Mesendoderm (in vitro differentiated cells): ENCODE results near the gene GYG1.

Experiments
- DNase-seq: peaks from one replicate; pipeline ENCODE4 v3.0.0; 2013
- H2AK5ac ChIP-seq: 2 replicates; pipeline ENCODE4 v1.6.1; 2013; ENCODE audit warnings: low read length, inconsistent platforms
- H2BK120ac ChIP-seq: 2 replicates; pipeline ENCODE4 v1.6.1; 2013; ENCODE audit warnings: low read depth, mild to moderate bottlenecking, low read length, moderate library complexity, mixed read lengths
- H2BK15ac ChIP-seq: replicated peaks from 2 replicates; pipeline ENCODE4 v1.6.1; 2013; ENCODE audit warnings: low read depth, mild to moderate bottlenecking, moderate library complexity
- H2BK5ac ChIP-seq: 2 replicates; pipeline ENCODE4 v1.6.1; 2013; ENCODE audit warnings: low read length, inconsistent platforms
- H3K18ac ChIP-seq: 2 replicates; pipeline ENCODE4 v1.6.1; 2013; ENCODE audit warnings: mild to moderate bottlenecking, low read length, mixed read lengths
- H3K23ac ChIP-seq: one replicate; pipeline ENCODE4 v1.6.1; 2013; ENCODE audit warnings: low read length
- H3K27ac ChIP-seq: 2 replicates; pipeline ENCODE4 v1.5.1; 2013; ENCODE audit warnings: low read depth, mild to moderate bottlenecking, inconsistent platforms, low read length, moderate library complexity
- H3K27me3 ChIP-seq: 2 replicates; pipeline ENCODE4 v1.6.1; 2013; ENCODE audit warnings: low read length, control low read depth, mild to moderate bottlenecking, inconsistent platforms; ENCODE audit not compliant: insufficient read depth, poor library complexity
- H3K36me3 ChIP-seq: 2 replicates; pipeline ENCODE4 v1.6.1; 2013; ENCODE audit warnings: low read length, inconsistent platforms; ENCODE audit not compliant: control insufficient read depth, insufficient read depth
- H3K4ac ChIP-seq: one replicate; pipeline ENCODE4 v1.6.1; 2013; ENCODE audit warnings: low read depth, mild to moderate bottlenecking, low read length, moderate library complexity
- H3K4me1 ChIP-seq: 2 replicates; pipeline ENCODE4 v1.6.1; 2013; ENCODE audit warnings: low read depth, low read length, inconsistent platforms; ENCODE audit not compliant: control insufficient read depth
- H3K4me2 ChIP-seq: 2 replicates; pipeline ENCODE4 v1.6.1; 2013; ENCODE audit warnings: low read length
- H3K4me3 ChIP-seq: 2 replicates; pipeline ENCODE4 v1.5.1; 2013; ENCODE audit warnings: mild to moderate bottlenecking, low read length
- H3K56ac ChIP-seq: one replicate; pipeline ENCODE4 v1.6.1; 2013; ENCODE audit warnings: low read length
- H3K79me1 ChIP-seq: 2 replicates; pipeline ENCODE4 v1.6.1; 2013; ENCODE audit warnings: low read length, inconsistent platforms
- H3K79me2 ChIP-seq: 2 replicates; pipeline ENCODE4 v1.6.1; 2013; ENCODE audit warnings: mild to moderate bottlenecking, low read length; ENCODE audit not compliant: control insufficient read depth, insufficient read depth
- H3K9ac ChIP-seq: 2 replicates; pipeline ENCODE4 v1.6.1; 2013; ENCODE audit warnings: low read length, inconsistent platforms
- H4K5ac ChIP-seq: one replicate; pipeline ENCODE4 v1.6.1; 2013; ENCODE audit warnings: low read length
- H4K8ac ChIP-seq: one replicate; pipeline ENCODE4 v1.6.1; 2013; ENCODE audit warnings: low read depth, mild to moderate bottlenecking, control low read depth, low read length, moderate library complexity
- WGBS: extraction: QIAGEN DNeasy Blood & Tissue Kit; methylation state at CpG from one replicate; pipeline ENCODE4 v1.1.7; 2013; ENCODE audit warnings: low lambda C conversion rate, missing lambda C conversion rate; ENCODE audit not compliant: insufficient coverage; ENCODE audit errors: extremely low coverage; 5-methylcytosine and 5-hydroxymethylcytosine counted together

The GYG1 gene

GRCh38 chr3:149020196-149020838 lies 29.0 kb downstream of the GYG1 start:
- no peak overlapping the region for H3K23ac ChIP-seq
- H4K8ac ChIP-seq = no peak overlapping the region
- H4K5ac ChIP-seq = no peak overlapping the region
- DNase-seq = no peak
- no peaks in the 10 kb centered on the region for H3K27me3 ChIP-seq
- no peak overlapping the region for H2BK5ac ChIP-seq
- no peak overlapping the region for H3K56ac ChIP-seq
- H3K9ac ChIP-seq = no peak overlapping the region
- WGBS = no CpG with 5 or more reads among the region's 3 CpGs
- H2AK5ac ChIP-seq = no peak overlapping the region
- H3K4me3 ChIP-seq = no peak overlapping the region
- H3K27ac ChIP-seq = no peak overlapping the region
- no peak overlapping the region for H3K18ac ChIP-seq
- H3K4me1 ChIP-seq = peaks cover 2% of the 10 kb centered on the region
- H3K4me2 ChIP-seq = no peak overlapping the region
- no peaks in the 10 kb centered on the region for H3K79me1 ChIP-seq
- no peaks in the 10 kb centered on the region for H3K79me2 ChIP-seq
- no peak overlapping the region for H2BK120ac ChIP-seq
- no peak overlapping the region for H3K4ac ChIP-seq
- no peaks in the 10 kb centered on the region for H3K36me3 ChIP-seq
- H2BK15ac ChIP-seq = no peak overlapping the region

- no peak overlapping the region for H3K56ac ChIP-seq
- H4K8ac ChIP-seq = no peak overlapping the region
- no peaks in the 10 kb centered on the region for H3K27me3 ChIP-seq
- no peak overlapping the region for H2BK5ac ChIP-seq
- H3K79me2 ChIP-seq = no peaks in the 10 kb centered on the region
- DNase-seq = no peak
- H3K23ac ChIP-seq = no peak overlapping the region
- no peaks in the 10 kb centered on the region for H3K36me3 ChIP-seq
- no peak overlapping the region for H3K4me2 ChIP-seq
- H2BK120ac ChIP-seq = no peak overlapping the region
- no peak overlapping the region for H2AK5ac ChIP-seq
- no peak overlapping the region for H2BK15ac ChIP-seq
- no peak overlapping the region for H3K9ac ChIP-seq
- WGBS = no CpG with 5 or more reads among the region's 4 CpGs
- H3K18ac ChIP-seq = no peak overlapping the region
- no peak overlapping the region for H3K4me3 ChIP-seq
- H4K5ac ChIP-seq = no peak overlapping the region
- H3K79me1 ChIP-seq = no peaks in the 10 kb centered on the region
- peaks cover 2% of the 10 kb centered on the region for H3K4me1 ChIP-seq
- no peak overlapping the region for H3K4ac ChIP-seq
- no peak overlapping the region for H3K27ac ChIP-seq
These were observed 29.5 kb downstream of the GYG1 start for GRCh38 chr3:149020839-149021252.

GRCh38 chr3:149021830-149022229 lies 30.5 kb downstream of the GYG1 start:
- Histone ChIP-seq H3K18ac (no peak overlapping the region), H2BK5ac (no peak overlapping the region), H3K4me1 (peaks cover 2% of the 10 kb centered on the region), H2AK5ac (no peak overlapping the region), H3K56ac (no peak overlapping the region), H2BK120ac (no peak overlapping the region), H3K27ac (no peak overlapping the region), H3K79me2 (no peaks in the 10 kb centered on the region), H3K79me1 (no peaks in the 10 kb centered on the region), H3K9ac (no peak overlapping the region), H3K4ac (no peak overlapping the region), H3K27me3 (no peaks in the 10 kb centered on the region), H3K23ac (no peak overlapping the region), H4K8ac (no peak overlapping the region), H2BK15ac (no peak overlapping the region), H3K4me2 (no peak overlapping the region), H4K5ac (no peak overlapping the region), H3K36me3 (no peaks in the 10 kb centered on the region), H3K4me3 (no peak overlapping the region)
- peak; percentile 27 for DNase-seq
- no CpG with 5 or more reads among the region's 1 CpG for WGBS

- Histone ChIP-seq H3K27ac (no peak overlapping the region), H3K18ac (no peak overlapping the region), H3K23ac (no peak overlapping the region), H3K79me2 (no peaks in the 10 kb centered on the region), H3K36me3 (no peaks in the 10 kb centered on the region), H2BK120ac (no peak overlapping the region), H3K4ac (no peak overlapping the region), H2BK5ac (no peak overlapping the region), H3K27me3 (no peaks in the 10 kb centered on the region), H2BK15ac (no peak overlapping the region), H4K5ac (no peak overlapping the region), H3K79me1 (no peaks in the 10 kb centered on the region), H3K4me2 (no peak overlapping the region), H3K56ac (no peak overlapping the region), H2AK5ac (no peak overlapping the region), H4K8ac (no peak overlapping the region), H3K4me1 (peaks cover 2% of the 10 kb centered on the region), H3K9ac (no peak overlapping the region), H3K4me3 (no peak overlapping the region)
- no peak for DNase-seq
- WGBS = no CpG with 5 or more reads among the region's 3 CpGs
These were observed 32.6 kb downstream of the GYG1 start for GRCh38 chr3:149023951-149024350.

- no peak overlapping the region for H3K4ac ChIP-seq
- no peak overlapping the region for H3K18ac ChIP-seq
- no peak overlapping the region for H3K9ac ChIP-seq
- H3K36me3 ChIP-seq = no peaks in the 10 kb centered on the region
- no peak overlapping the region for H3K56ac ChIP-seq
- no peak overlapping the region for H4K5ac ChIP-seq
- no peaks in the 10 kb centered on the region for H3K4me1 ChIP-seq
- H4K8ac ChIP-seq = no peak overlapping the region
- no peak overlapping the region for H3K4me3 ChIP-seq
- WGBS = no CpG with 5 or more reads among the region's 4 CpGs
- no peak overlapping the region for H2BK120ac ChIP-seq
- no peak overlapping the region for H3K23ac ChIP-seq
- peak; percentile 50 for DNase-seq
- no peaks in the 10 kb centered on the region for H3K79me2 ChIP-seq
- no peak overlapping the region for H2BK5ac ChIP-seq
- H3K27ac ChIP-seq = no peak overlapping the region
- no peaks in the 10 kb centered on the region for H3K27me3 ChIP-seq
- H2AK5ac ChIP-seq = no peak overlapping the region
- no peak overlapping the region for H3K4me2 ChIP-seq
- H2BK15ac ChIP-seq = no peak overlapping the region
- no peaks in the 10 kb centered on the region for H3K79me1 ChIP-seq
These were observed 35.4 kb downstream of the GYG1 start for GRCh38 chr3:149026718-149027117.

GRCh38 chr3:149031096-149031495 lies 39.8 kb downstream of the GYG1 start:
- H3K36me3 ChIP-seq = no peaks in the 10 kb centered on the region
- H3K18ac ChIP-seq = no peak overlapping the region
- no CpG with 5 or more reads among the region's 2 CpGs for WGBS
- H3K27me3 ChIP-seq = no peaks in the 10 kb centered on the region
- DNase-seq = no peak
- no peak overlapping the region for H3K9ac ChIP-seq
- H3K4ac ChIP-seq = no peak overlapping the region
- no peak overlapping the region for H4K5ac ChIP-seq
- H3K23ac ChIP-seq = no peak overlapping the region
- no peak overlapping the region for H4K8ac ChIP-seq
- H3K27ac ChIP-seq = no peak overlapping the region
- no peaks in the 10 kb centered on the region for H3K79me1 ChIP-seq
- H3K79me2 ChIP-seq = no peaks in the 10 kb centered on the region
- no peak overlapping the region for H3K4me3 ChIP-seq
- H3K4me2 ChIP-seq = no peak overlapping the region
- H2BK120ac ChIP-seq = no peak overlapping the region
- H2BK5ac ChIP-seq = no peak overlapping the region
- no peak overlapping the region for H2BK15ac ChIP-seq
- H3K4me1 ChIP-seq = no peaks in the 10 kb centered on the region
- H3K56ac ChIP-seq = no peak overlapping the region
- no peak overlapping the region for H2AK5ac ChIP-seq
